IMR-90 (cell line): ENCODE results near the gene MRC2.

Experiments used
- CTCF ChIP-seq: conservative IDR thresholded peaks from 2 replicates; pipeline ENCODE4 v1.5.1; 2012; ENCODE audit warnings: mild to moderate bottlenecking, low read depth, low read length, improper control_type of control experiment
- MXI1 ChIP-seq: IDR thresholded peaks from 2 replicates; pipeline ENCODE4 v1.6.1; 2012; ENCODE audit warnings: low read depth, mild to moderate bottlenecking, low read length, moderate library complexity, borderline replicate concordance
- SMC3 ChIP-seq: fragments of 150-350 bp; IDR thresholded peaks from 2 replicates; pipeline ENCODE4 v1.6.1; 2016; ENCODE audit warnings: low read depth, mild to moderate bottlenecking, antibody characterized with exemption, low read length, moderate library complexity

- TF ChIP-seq CTCF (no peak), MXI1 (no peak), SMC3 (no peak)
Observed at GRCh38 chr17:62701706-62702085, 74.2 kb downstream of the MRC2 start.
